HepG2 (cell line): ENCODE results near the gene PRSS3. TPM values are rescaled to one million over a fixed set of nuclear protein-coding genes. Genes with fewer than 3 reads are reported as not detected.
"Not testable (repeated sequence)": the region's sequence is repeated elsewhere in the genome, so short reads cannot be mapped to it uniquely, and the experiment has no call there.

Source experiments
- ATAC-seq: fragments of 200-7000 bp; cut with Tn5 transposase; 3 replicates; pipeline ENCODE4 v1.9.1; 2020; ENCODE audit warnings: mild to moderate bottlenecking, moderate library complexity
- BruUV-seq: library from RNA; stranded (reverse); fragments of 400-500 nt; replicated peaks from 2 replicates; lab custom pipeline; 2021; lab: Mats Ljungman, UMichigan
- CTCF ChIA-PET: fragments of 300-600 bp; formaldehyde crosslinking; extraction: SDS; loops from one replicate; lab custom pipeline; 2021; ENCODE audit warnings: low total read pairs, inconsistent platforms, low intra/inter-chr PET ratio; lab: Yijun Ruan, JAX
- POLR2A ChIA-PET: fragments of 350-600 bp; sonication (Branson Sonifier 250); formaldehyde crosslinking; loops from one replicate; lab custom pipeline; 2020; ENCODE audit warnings: antibody characterized with exemption, inconsistent platforms; lab: Yijun Ruan, JAX
- DNase-seq: peaks from one replicate; pipeline ENCODE4 v3.0.0-alpha.2; 2015; ENCODE audit warnings: low spot score
- FAIRE-seq: peaks from 3 replicates; lab custom pipeline; 2011; peaks lifted over from hg19 to GRCh38; lab: Jason Lieb, UNC
- H2AFZ ChIP-seq: one replicate; pipeline ENCODE4 v1.6.1; 2011; ENCODE audit warnings: low read length, inconsistent platforms
- H3K27ac ChIP-seq: fragments of 300-600 bp; 3 replicates; pipeline ENCODE4 v1.8.0; 2011; ENCODE audit warnings: mixed run types, mild to moderate bottlenecking, mixed read lengths, low read length, inconsistent platforms; ENCODE audit not compliant: insufficient read depth; ENCODE audit errors: extremely low read length
- H3K27me3 ChIP-seq, 2 experiments: fragments of 200-600 bp in 1 of 2; 2 replicates in 1 of 2; 3 replicates in 1 of 2; pipeline versions ENCODE4 v1.6.0 to v1.8.0; 2011; ENCODE audit warnings: low read length in 2 of 2, mild to moderate bottlenecking in 2 of 2, moderate library complexity in 2 of 2, inconsistent platforms in 1 of 2; ENCODE audit not compliant: insufficient read depth in 2 of 2, control insufficient read depth in 1 of 2
- H3K36me3 ChIP-seq, 2 experiments: fragments of 200-600 bp in 1 of 2; replicated peaks in 1 of 2; 2 replicates in 1 of 2; 3 replicates in 1 of 2; pipeline versions ENCODE4 v1.5.1 to v1.8.0; 2011; ENCODE audit warnings: low read length in 2 of 2, inconsistent platforms in 1 of 2; ENCODE audit not compliant: insufficient read depth in 2 of 2, control insufficient read depth in 1 of 2
- H3K4me1 ChIP-seq: 2 replicates; pipeline ENCODE4 v1.5.1; 2012; ENCODE audit warnings: low read length, inconsistent platforms; ENCODE audit not compliant: insufficient read depth
- H3K4me2 ChIP-seq: 2 replicates; pipeline ENCODE4 v1.6.0; 2011; ENCODE audit warnings: low read depth, low read length, inconsistent platforms
- H3K4me3 ChIP-seq, 3 experiments: fragments of 200-600 bp in 1 of 3; sonication (generic), shearing (Covaris generic) in 1 of 3; replicated peaks in 1 of 3; 2 replicates each; pipeline ENCODE4 v1.5.1; 2011 to 2016; ENCODE audit warnings: low read length in 3 of 3, inconsistent platforms in 2 of 3, low read depth in 2 of 3, mild to moderate bottlenecking in 2 of 3, control low read depth in 1 of 3, mixed read lengths in 1 of 3; ENCODE audit not compliant: insufficient read depth in 1 of 3
- H3K79me2 ChIP-seq: one replicate; pipeline ENCODE4 v1.6.1; 2011; ENCODE audit warnings: low read length, inconsistent platforms; ENCODE audit not compliant: insufficient read depth
- H3K9ac ChIP-seq: 2 replicates; pipeline ENCODE4 v1.6.0; 2011; ENCODE audit warnings: mild to moderate bottlenecking, low read depth, low read length, inconsistent platforms; ENCODE audit not compliant: insufficient read depth
- H3K9me3 ChIP-seq: 2 replicates; pipeline ENCODE4 v1.5.1; 2012; ENCODE audit warnings: mild to moderate bottlenecking, low read length
- H4K20me1 ChIP-seq: 2 replicates; pipeline ENCODE4 v1.6.0; 2011; ENCODE audit warnings: inconsistent platforms, mild to moderate bottlenecking, low read length, moderate library complexity; ENCODE audit not compliant: insufficient read depth
- HDAC1 ChIP-seq: sonication (generic); formaldehyde crosslinking; IDR thresholded peaks from 2 replicates; pipeline ENCODE4 v1.5.1; 2020; ENCODE audit warnings: mild to moderate bottlenecking, missing genetic modification reagents
- MAFF ChIP-seq: IDR thresholded peaks from 2 replicates; pipeline ENCODE4 v1.6.1; 2011; ENCODE audit warnings: low read depth, low read length, improper control_type of control experiment
- MAFK ChIP-seq, 2 experiments: IDR thresholded peaks in 1 of 2; conservative IDR thresholded peaks in 1 of 2; 2 replicates each; pipeline ENCODE4 v1.6.1; 2011; ENCODE audit warnings: improper control_type of control experiment in 2 of 2, low read length in 2 of 2
- WGBS: methylation state at CpG from one replicate; pipeline ENCODE4 v1.1.6; 2017; ENCODE audit warnings: low lambda C conversion rate; 5-methylcytosine and 5-hydroxymethylcytosine counted together
- in situ Hi-C: cut with HindIII; loops from 2 replicates; pipeline ENCODE4 v1.10.0; 2017; ENCODE audit warnings: low pct_unique_long_range_greater_than_20kb; ENCODE audit not compliant: extremely low pct_ligation_motif_present
- intact Hi-C: fragments of 100-400 bp; cut with micrococcal nuclease; formaldehyde crosslinking; loops from one replicate; pipeline ENCODE4 v1.10.0; 2022; ENCODE audit not compliant: unreplicated experiment
- polyA plus RNA-seq, 8 experiments: library from polyadenylated mRNA; depleted of rRNA in 3 of 8; stranded (reverse) in 7 of 8; unstranded in 1 of 8; fragments of >200 nt; fragmentation: Illumina TruSeq in 4 of 8; extraction: Trizol in 4 of 8; gene quantifications; 2 replicates each; pipeline versions ENCODE4 v1.2.1 to v1.2.3, GENCODE V29; 2011 to 2016; ENCODE audit warnings: low read depth in 4 of 8, missing spikeins in 1 of 8, mixed read lengths in 1 of 8; ENCODE audit not compliant: insufficient read depth in 1 of 8
- total RNA-seq, 5 experiments: library from RNA; depleted of rRNA; stranded (reverse); fragments of >200 nt; fragmentation: Illumina TruSeq; extraction: Trizol; gene quantifications; 2 replicates each; pipeline ENCODE4 v1.2.3, GENCODE V29; 2016; ENCODE audit warnings: low read depth in 1 of 5

PRSS3 gene
- total and polyA plus RNA-seq, 2 of the 13 experiments (the other 11 are each of a cell fraction or from before 2014, with no cell fraction given), result not detected

DNA sequence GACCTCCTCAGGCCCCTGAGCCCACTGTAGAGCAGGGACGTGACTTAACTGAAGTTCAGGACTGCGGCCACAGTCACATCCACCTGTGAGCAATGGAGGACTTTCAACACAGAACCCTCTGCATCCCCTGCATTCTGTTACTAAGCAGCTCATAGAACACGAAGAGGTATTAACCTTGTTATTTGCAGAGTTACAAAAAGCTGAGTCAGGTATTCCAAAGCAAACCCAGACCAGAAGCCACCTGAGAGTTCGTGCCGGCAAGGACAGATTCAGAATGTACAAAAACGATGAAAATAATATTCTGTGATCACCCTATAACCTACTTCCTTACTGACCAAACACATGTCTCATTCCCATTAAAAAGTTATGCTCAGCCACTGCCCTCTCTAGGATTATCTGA is 33.0 kb upstream of the PRSS3 start:
- Histone ChIP-seq H3K79me2 (no peaks in the 10 kb centered on the region), H3K9me3 (no peaks in the 10 kb centered on the region), H3K4me3 (no peak overlapping the region), H3K4me1 (peaks cover 9% of the 10 kb centered on the region; the same call in 1 of the 2 replicates), H3K27ac (no peak overlapping the region), H3K27me3 (no peaks in the 10 kb centered on the region), H2AFZ (no peak overlapping the region), H3K9ac (no peak overlapping the region), H4K20me1 (no peaks in the 10 kb centered on the region), H3K4me2 (peak overlapping the region; percentile 45), H3K36me3 (no peaks in the 10 kb centered on the region)
- ChIA-PET POLR2A (no interaction called here), CTCF (no interaction called here)
- 2% methylated on average over 6 of the region's 6 CpGs for WGBS
- intact Hi-C loops, result no loop called here
- peak; percentile 89 for TF ChIP-seq MAFF
- TF ChIP-seq MAFK (conservative IDR thresholded peaks at IDR 0.05 in 1 of 2, IDR thresholded peaks at IDR 0.05 in 1 of 2; ENCODE audit: low read length in 2 of 2), result peak; percentile 86 to 95
- no peak for TF ChIP-seq HDAC1 (CRISPR knock-in tag)
- FAIRE-seq, result peak; percentile 26
- no peak for DNase-seq
- in situ Hi-C loops, result no loop called here
- no TSS peak for BruUV-seq
- peak; percentile 48; the same call in 2 of the 3 replicates for ATAC-seq

DNA sequence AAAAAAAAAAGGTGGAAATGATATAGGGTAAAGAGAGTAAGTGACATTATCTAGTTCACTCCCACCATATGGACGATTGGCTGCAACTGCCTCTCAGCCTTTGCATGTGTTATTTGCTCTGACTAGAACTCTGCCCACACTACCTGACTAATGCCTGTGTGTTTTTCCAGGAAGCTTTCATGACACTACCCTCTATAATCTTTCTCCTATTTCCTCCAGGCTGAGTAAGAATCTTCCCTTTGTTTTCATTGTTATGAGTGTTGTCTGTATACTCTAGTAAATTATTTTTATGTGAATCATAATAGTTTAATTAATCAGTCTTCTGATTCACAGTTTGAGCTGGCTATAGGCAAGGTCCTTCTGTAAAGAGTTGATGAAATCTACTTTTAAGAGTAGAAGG is 31.7 kb upstream of the PRSS3 start:
- in situ Hi-C loops, H3K27me3 ChIP-seq, H3K4me3 ChIP-seq, BruUV-seq, DNase-seq, H2AFZ ChIP-seq, H3K4me1 ChIP-seq, H4K20me1 ChIP-seq, CTCF ChIA-PET, intact Hi-C loops, POLR2A ChIA-PET, H3K27ac ChIP-seq, H3K9me3 ChIP-seq, H3K4me2 ChIP-seq, H3K79me2 ChIP-seq, H3K36me3 ChIP-seq, H3K9ac ChIP-seq: not testable (repeated sequence)
- ATAC-seq, result peak; percentile 69; the same call in 2 of the 3 replicates
- peak; percentile 50 for FAIRE-seq
- WGBS, result 6% methylated on average over 1 of the region's 1 CpG
